H9 (cell line): ENCODE measurements around the gene OGG1. TPM values are rescaled to one million over a fixed set of nuclear protein-coding genes. Genes with fewer than 3 reads are reported as not detected.

Experiments
- DNase-seq: peaks from one replicate; pipeline ENCODE4 v3.0.0-alpha.2; 2017
- H2AFZ ChIP-seq: one replicate; pipeline ENCODE4 v1.6.1; 2013; ENCODE audit warnings: mild to moderate bottlenecking, low read length, control low read depth, moderate library complexity
- H2AK5ac ChIP-seq: 2 replicates; pipeline ENCODE4 v1.6.1; 2013; ENCODE audit warnings: low read length, control low read depth, mixed read lengths; ENCODE audit not compliant: insufficient read length
- H2BK120ac ChIP-seq: one replicate; pipeline ENCODE4 v1.6.1; 2013; ENCODE audit warnings: low read depth, mild to moderate bottlenecking, low read length, control low read depth, inconsistent platforms; ENCODE audit not compliant: poor library complexity, severe bottlenecking
- H2BK12ac ChIP-seq: 2 replicates; pipeline ENCODE4 v1.6.1; 2013; ENCODE audit warnings: low read length, control low read depth, mixed read lengths, low read depth; ENCODE audit not compliant: insufficient read length
- H2BK15ac ChIP-seq: 2 replicates; pipeline ENCODE4 v1.6.1; 2013; ENCODE audit warnings: low read depth, low read length, control low read depth
- H2BK20ac ChIP-seq: one replicate; pipeline ENCODE4 v1.6.1; 2013; ENCODE audit warnings: low read depth, mild to moderate bottlenecking, low read length, control low read depth, inconsistent platforms; ENCODE audit not compliant: poor library complexity, severe bottlenecking
- H2BK5ac ChIP-seq: 2 replicates; pipeline ENCODE4 v1.6.1; 2013; ENCODE audit warnings: low read length, control low read depth, mixed read lengths; ENCODE audit not compliant: insufficient read length
- H3K14ac ChIP-seq: 2 replicates; pipeline ENCODE4 v1.6.1; 2013; ENCODE audit warnings: low read length, control low read depth; ENCODE audit not compliant: insufficient read depth
- H3K18ac ChIP-seq: 2 replicates; pipeline ENCODE4 v1.6.1; 2013; ENCODE audit warnings: low read depth, mild to moderate bottlenecking, mixed read lengths, low read length, control low read depth; ENCODE audit not compliant: insufficient read length
- H3K23ac ChIP-seq: 2 replicates; pipeline ENCODE4 v1.6.1; 2013; ENCODE audit warnings: low read length, control low read depth, mixed read lengths, low read depth; ENCODE audit not compliant: insufficient read length
- H3K23me2 ChIP-seq: 2 replicates; pipeline ENCODE4 v1.6.1; 2013; ENCODE audit warnings: low read depth, mild to moderate bottlenecking, mixed read lengths, low read length, control low read depth; ENCODE audit not compliant: insufficient read length, poor library complexity, severe bottlenecking
- H3K27ac ChIP-seq: 2 replicates; pipeline ENCODE4 v1.5.1; 2013; ENCODE audit warnings: low read length, control low read depth, mixed read lengths, low read depth; ENCODE audit not compliant: insufficient read length
- H3K27me3 ChIP-seq: 2 replicates; pipeline ENCODE4 v1.6.1; 2013; ENCODE audit warnings: low read length, control low read depth, inconsistent platforms; ENCODE audit not compliant: insufficient read depth
- H3K4ac ChIP-seq: 2 replicates; pipeline ENCODE4 v1.6.1; 2013; ENCODE audit warnings: low read depth, mild to moderate bottlenecking, control low read depth, inconsistent platforms, low read length, moderate library complexity
- H3K4me1 ChIP-seq: 2 replicates; pipeline ENCODE4 v1.6.1; 2013; ENCODE audit warnings: low read length, control low read depth, inconsistent platforms; ENCODE audit not compliant: insufficient read depth
- H3K4me2 ChIP-seq: 2 replicates; pipeline ENCODE4 v1.6.1; 2013; ENCODE audit warnings: low read length, control low read depth, mixed read lengths; ENCODE audit not compliant: insufficient read length, insufficient read depth
- H3K56ac ChIP-seq: 2 replicates; pipeline ENCODE4 v1.6.1; 2013; ENCODE audit warnings: low read depth, mild to moderate bottlenecking, mixed read lengths, low read length, control low read depth; ENCODE audit not compliant: insufficient read length
- H3K79me1 ChIP-seq: 2 replicates; pipeline ENCODE4 v1.6.1; 2013; ENCODE audit warnings: low read depth, mild to moderate bottlenecking, moderate library complexity, low read length, control low read depth, inconsistent platforms; ENCODE audit not compliant: insufficient read depth, poor library complexity, severe bottlenecking
- H3K79me2 ChIP-seq: 2 replicates; pipeline ENCODE4 v1.6.1; 2013; ENCODE audit warnings: low read length, control low read depth, inconsistent platforms; ENCODE audit not compliant: insufficient read depth
- H3K9ac ChIP-seq: 2 replicates; pipeline ENCODE4 v1.6.1; 2013; ENCODE audit warnings: low read length, control low read depth, mixed read lengths; ENCODE audit not compliant: insufficient read length; ENCODE audit errors: extremely low read depth
- H3K9me3 ChIP-seq: one replicate; pipeline ENCODE4 v1.6.1; 2013; ENCODE audit warnings: low read depth, low read length, inconsistent platforms; ENCODE audit not compliant: control insufficient read depth
- H3T11ph ChIP-seq: one replicate; pipeline ENCODE4 v1.6.1; 2013; ENCODE audit warnings: mild to moderate bottlenecking, low read length, control low read depth, inconsistent platforms
- H4K20me1 ChIP-seq: one replicate; pipeline ENCODE4 v1.6.1; 2013; ENCODE audit not compliant: control insufficient read depth, insufficient read length, insufficient read depth
- H4K5ac ChIP-seq: 2 replicates; pipeline ENCODE4 v1.6.1; 2013; ENCODE audit warnings: low read depth, mild to moderate bottlenecking, mixed read lengths, low read length, control low read depth; ENCODE audit not compliant: insufficient read length
- H4K8ac ChIP-seq: replicated peaks from 2 replicates; pipeline ENCODE4 v1.6.1; 2013; ENCODE audit warnings: low read length, control low read depth, mixed read lengths, low read depth; ENCODE audit not compliant: insufficient read length
- H4K91ac ChIP-seq: 2 replicates; pipeline ENCODE4 v1.6.1; 2013; ENCODE audit warnings: low read depth, mild to moderate bottlenecking, moderate library complexity, mixed read lengths, low read length, control low read depth; ENCODE audit not compliant: insufficient read length
- H3K27ac Mint-ChIP-seq, 3 experiments: 2 replicates in 2 of 3; 3 replicates in 1 of 3; pipeline ENCODE4 v1.8.0; 2020 to 2021; ENCODE audit warnings: mixed read lengths in 3 of 3, mild to moderate bottlenecking in 1 of 3, moderate library complexity in 1 of 3
- H3K27me3 Mint-ChIP-seq: 2 replicates; pipeline ENCODE4 v1.8.0; 2021; ENCODE audit warnings: low read depth, mild to moderate bottlenecking, moderate library complexity, mixed read lengths
- H3K36me3 Mint-ChIP-seq, 3 experiments: 2 replicates in 2 of 3; 3 replicates in 1 of 3; pipeline ENCODE4 v1.8.0; 2020 to 2021; ENCODE audit warnings: low read depth in 3 of 3, mixed read lengths in 3 of 3; ENCODE audit not compliant: insufficient read depth in 1 of 3
- H3K4me1 Mint-ChIP-seq, 2 experiments: 2 replicates each; pipeline ENCODE4 v1.8.0; 2020; ENCODE audit warnings: mixed read lengths in 2 of 2
- H3K4me3 Mint-ChIP-seq, 2 experiments: 2 replicates in 1 of 2; 3 replicates in 1 of 2; pipeline ENCODE4 v1.8.0; 2020 to 2021; ENCODE audit warnings: mild to moderate bottlenecking in 2 of 2, mixed read lengths in 2 of 2, moderate library complexity in 1 of 2
- H3K9me3 Mint-ChIP-seq, 2 experiments: 2 replicates in 1 of 2; 3 replicates in 1 of 2; pipeline ENCODE4 v1.8.0; 2020; ENCODE audit warnings: mild to moderate bottlenecking in 2 of 2, mixed read lengths in 2 of 2, moderate library complexity in 1 of 2
- WGBS: extraction: QIAGEN DNeasy Blood & Tissue Kit; methylation state at CpG from one replicate; pipeline ENCODE4 v1.1.7; 2013; ENCODE audit warnings: missing lambda C conversion rate, low lambda C conversion rate, mixed read lengths; ENCODE audit not compliant: insufficient read length; ENCODE audit errors: extremely low coverage; 5-methylcytosine and 5-hydroxymethylcytosine counted together
- total RNA-seq: library from RNA; stranded (reverse); gene quantifications from 2 replicates; pipeline ENCODE4 v1.2.1, GENCODE V29; 2021
- TF ChIP-seq, protein P1 (sequence below): fragments of 200-600 bp; sonication (generic); conservative IDR thresholded peaks from 3 replicates; pipeline ENCODE4 v1.8.0; 2021; ENCODE audit warnings: antibody characterized with exemption, mild to moderate bottlenecking

OGG1 gene
- total RNA-seq, 1 experiment from 2014 or later, result 43.4 TPM

DNA sequence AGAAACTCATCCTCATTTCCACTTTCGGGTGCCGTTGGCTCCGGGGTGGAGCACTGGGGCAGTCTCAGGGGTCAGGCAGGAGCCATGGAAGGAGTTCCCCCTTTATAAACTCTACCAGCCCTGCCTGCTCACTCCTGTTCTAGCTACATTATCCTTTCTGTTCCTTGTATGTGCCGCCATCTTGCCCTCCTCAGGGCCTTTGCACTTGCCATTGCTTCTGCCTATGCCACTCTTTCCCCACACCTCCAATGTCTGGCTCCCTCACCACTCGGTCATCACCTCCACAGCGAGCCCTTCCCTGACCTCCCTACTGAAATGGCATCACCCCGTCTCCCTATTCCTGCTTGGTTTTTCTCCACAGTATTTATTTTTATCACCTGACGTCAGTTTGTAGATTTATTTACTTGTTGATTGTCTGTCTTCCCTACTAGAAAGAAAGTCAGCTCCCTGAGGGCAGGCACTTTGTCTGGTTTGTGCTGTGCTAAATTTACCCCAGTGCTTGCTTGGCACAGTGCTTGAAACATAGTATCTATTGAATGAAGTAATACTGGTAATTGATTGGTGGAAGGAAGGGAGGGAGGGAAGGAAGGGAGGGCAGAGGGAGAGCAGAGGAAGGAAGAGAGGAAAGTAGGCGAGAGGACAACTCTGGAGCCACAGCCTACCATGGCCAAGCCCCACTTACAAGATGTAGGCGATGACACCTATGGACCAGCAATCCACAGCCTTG lies 11.2 kb downstream of the OGG1 start:
- Mint-ChIP-seq H3K27me3 (peaks cover 5% of the 10 kb centered on the region), H3K4me3 (no peak overlapping the region), H3K27ac (no peak overlapping the region), H3K9me3 (no peaks in the 10 kb centered on the region), H3K4me1 (peaks cover 2 to 3% of the 10 kb centered on the region in 2 experiments), H3K36me3 (peaks cover 28 to 52% (median 44%) of the 10 kb centered on the region in 3 experiments)
- no peaks in the 10 kb centered on the region for H3K27me3 ChIP-seq
- H3K18ac ChIP-seq, result no peak overlapping the region
- H3K23me2 ChIP-seq, result no peaks in the 10 kb centered on the region
- H2AFZ ChIP-seq, result no peak overlapping the region
- no peak overlapping the region for H2BK15ac ChIP-seq
- H3K23ac ChIP-seq, result no peak overlapping the region
- no peak overlapping the region for H3K9ac ChIP-seq
- H3K79me1 ChIP-seq, result no peaks in the 10 kb centered on the region
- H3K56ac ChIP-seq, result no peak overlapping the region
- H3K27ac ChIP-seq, result no peak overlapping the region
- no peak for DNase-seq
- H2BK20ac ChIP-seq, result no peak overlapping the region
- no CpG with 5 or more reads among the region's 10 CpGs for WGBS
- H4K8ac ChIP-seq, result no peak overlapping the region
- H3K79me2 ChIP-seq, result no peaks in the 10 kb centered on the region
- no peak overlapping the region for H2AK5ac ChIP-seq
- no peak overlapping the region for H3K4ac ChIP-seq
- H2BK120ac ChIP-seq, result no peak overlapping the region
- no peak overlapping the region for H2BK5ac ChIP-seq
- TF ChIP-seq, protein P1, sequence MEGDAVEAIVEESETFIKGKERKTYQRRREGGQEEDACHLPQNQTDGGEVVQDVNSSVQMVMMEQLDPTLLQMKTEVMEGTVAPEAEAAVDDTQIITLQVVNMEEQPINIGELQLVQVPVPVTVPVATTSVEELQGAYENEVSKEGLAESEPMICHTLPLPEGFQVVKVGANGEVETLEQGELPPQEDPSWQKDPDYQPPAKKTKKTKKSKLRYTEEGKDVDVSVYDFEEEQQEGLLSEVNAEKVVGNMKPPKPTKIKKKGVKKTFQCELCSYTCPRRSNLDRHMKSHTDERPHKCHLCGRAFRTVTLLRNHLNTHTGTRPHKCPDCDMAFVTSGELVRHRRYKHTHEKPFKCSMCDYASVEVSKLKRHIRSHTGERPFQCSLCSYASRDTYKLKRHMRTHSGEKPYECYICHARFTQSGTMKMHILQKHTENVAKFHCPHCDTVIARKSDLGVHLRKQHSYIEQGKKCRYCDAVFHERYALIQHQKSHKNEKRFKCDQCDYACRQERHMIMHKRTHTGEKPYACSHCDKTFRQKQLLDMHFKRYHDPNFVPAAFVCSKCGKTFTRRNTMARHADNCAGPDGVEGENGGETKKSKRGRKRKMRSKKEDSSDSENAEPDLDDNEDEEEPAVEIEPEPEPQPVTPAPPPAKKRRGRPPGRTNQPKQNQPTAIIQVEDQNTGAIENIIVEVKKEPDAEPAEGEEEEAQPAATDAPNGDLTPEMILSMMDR, result no peak
- H4K5ac ChIP-seq, result no peak overlapping the region
- no peaks in the 10 kb centered on the region for H3K9me3 ChIP-seq
- no peak overlapping the region; the same call in 1 of the 2 replicates for H3K14ac ChIP-seq
- no peaks in the 10 kb centered on the region for H4K20me1 ChIP-seq
- no peak overlapping the region for H3T11ph ChIP-seq
- H4K91ac ChIP-seq, result no peak overlapping the region
- H3K4me2 ChIP-seq, result no peak overlapping the region
- no peaks in the 10 kb centered on the region for H3K4me1 ChIP-seq
- H2BK12ac ChIP-seq, result no peak overlapping the region
